ENCODE data around the gene GET4. TPM values are rescaled to one million over a fixed set of nuclear protein-coding genes. Genes with fewer than 3 reads are reported as not detected.

GET4 gene
- total RNA-seq, 2 experiments from 2014 or later, result 39.1 to 42.5 TPM

DNA sequence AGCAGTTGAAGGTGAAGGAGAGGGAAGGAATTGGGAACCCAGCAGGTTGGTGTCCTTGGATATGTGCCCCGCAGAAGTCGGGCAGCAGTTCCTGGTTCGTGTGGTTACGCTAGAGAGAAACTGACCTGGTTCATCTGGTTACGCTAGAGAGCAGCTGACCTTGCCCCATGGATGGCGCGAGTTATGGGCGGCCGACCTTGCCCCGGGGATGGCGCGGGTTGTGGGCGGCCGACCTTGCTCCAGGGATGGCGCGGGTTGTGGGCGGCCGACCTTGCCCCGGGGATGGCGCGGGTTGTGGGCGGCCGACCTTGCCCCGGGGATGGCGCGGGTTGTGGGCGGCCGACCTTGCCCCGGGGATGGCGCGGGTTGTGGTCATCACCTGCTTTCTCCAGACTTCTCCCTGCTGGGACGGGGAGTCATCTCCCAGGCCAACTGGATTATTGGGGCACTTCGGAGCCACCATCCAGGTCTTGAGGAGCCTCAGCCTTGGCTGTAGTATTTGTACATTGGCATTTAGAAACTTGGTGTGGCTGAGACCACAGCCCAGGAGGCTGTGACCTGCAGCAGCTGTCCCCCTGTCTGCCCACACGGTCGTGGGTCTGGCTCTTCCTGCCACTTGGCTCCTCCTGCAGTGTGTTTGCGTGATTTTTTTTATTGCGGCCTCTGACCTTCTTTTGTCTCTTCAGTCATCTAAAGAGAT lies 6.1 kb downstream of the GET4 start:
- CTCF ChIA-PET, result no interaction called here
- POLR2A ChIA-PET, result interaction anchor here (0.6 kb wide), 1 partner anchor 69 kb away, joined by 6 read pairs; no protein-coding TSS in a partner anchor

DNA sequence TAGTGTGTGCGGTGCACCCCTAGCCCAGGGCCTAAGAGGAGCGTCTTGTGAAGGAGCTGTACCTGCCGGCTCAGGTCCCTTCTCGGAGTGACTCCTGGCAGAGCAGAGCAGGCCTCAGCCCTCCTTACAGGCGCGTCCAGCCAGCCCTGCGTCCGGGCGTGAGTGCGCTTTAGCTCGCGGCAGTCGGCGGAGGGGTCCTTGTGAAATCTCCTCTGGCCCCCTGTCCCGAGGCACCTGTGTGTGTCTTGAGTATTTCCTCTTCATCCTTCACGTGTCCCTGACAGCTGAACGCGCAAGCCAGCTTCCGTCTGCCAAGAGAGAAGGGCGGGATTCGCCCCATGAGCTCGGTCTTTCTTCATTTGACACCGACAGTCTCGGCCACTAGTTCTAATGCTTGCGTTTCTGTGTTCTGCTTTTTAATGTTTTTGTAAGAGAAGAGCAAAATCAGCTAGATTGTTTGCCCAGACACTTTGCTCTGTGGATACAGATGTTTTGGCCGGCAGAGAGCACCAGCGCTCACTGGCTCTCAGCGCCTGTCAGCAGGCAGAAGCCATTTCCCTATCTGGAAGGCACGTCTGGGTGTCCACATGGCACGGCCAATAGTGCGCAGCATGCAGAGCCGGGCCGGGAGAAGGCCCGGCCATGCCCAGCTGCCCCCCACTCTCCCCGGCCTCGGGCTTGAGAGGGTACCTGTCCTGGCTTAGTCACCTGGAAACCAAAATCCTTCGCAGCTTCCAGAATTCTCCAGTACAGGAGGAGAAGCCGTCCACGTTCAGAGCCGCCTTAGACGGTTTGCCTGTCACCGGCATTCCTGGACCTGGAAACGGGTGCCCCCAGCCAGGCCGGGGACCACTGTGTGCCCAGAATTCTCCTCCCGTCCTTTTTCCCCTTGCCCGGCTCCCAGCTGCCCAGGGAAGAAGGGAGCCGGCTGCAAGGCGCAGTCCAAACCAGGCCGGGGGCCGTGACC lies 7.0 kb downstream of the GET4 start:
- CTCF ChIA-PET, result no interaction called here
- POLR2A ChIA-PET, result no interaction called here

DNA sequence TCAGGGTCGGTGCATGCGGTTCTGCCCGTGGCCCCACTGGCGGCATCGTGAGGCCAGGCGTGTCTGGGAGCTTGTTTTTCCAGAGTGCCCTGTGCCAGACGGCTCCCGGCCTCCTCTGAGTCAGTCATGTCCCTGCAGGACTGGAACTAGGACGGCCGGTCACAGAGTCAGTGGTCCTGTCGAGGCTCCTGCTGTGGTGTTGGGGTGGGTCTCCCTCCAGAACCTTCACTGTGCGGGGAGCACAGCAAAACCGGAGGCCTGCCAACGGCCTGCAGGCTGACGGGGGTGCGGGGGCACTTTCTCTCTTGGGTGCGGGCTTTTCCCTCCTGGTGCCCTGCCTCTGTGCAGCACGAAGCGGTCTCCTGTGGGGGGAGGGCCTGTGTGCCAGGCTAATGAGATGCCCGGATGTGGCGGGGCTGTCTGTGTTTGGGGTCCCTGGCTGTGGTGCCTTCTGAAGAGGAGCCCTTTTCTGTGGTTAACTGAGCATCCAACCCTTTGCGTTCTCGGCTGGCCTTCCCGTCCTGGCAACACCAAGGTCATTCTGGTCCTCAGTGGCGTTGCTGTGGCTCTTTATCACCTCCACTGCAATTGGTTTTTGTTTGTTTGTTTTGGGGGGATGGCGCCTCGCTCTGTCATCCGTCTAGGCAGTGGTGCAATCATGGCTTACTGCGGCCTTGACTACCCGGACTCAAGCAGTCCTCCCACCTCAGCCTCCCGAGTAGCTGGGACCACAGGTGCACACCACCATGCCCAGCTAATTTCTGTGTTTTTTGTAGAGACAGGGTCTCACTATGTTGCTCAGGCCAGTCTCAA lies 8.0 kb downstream of the GET4 start:
- ChIA-PET CTCF (no interaction called here), POLR2A (no interaction called here)

DNA sequence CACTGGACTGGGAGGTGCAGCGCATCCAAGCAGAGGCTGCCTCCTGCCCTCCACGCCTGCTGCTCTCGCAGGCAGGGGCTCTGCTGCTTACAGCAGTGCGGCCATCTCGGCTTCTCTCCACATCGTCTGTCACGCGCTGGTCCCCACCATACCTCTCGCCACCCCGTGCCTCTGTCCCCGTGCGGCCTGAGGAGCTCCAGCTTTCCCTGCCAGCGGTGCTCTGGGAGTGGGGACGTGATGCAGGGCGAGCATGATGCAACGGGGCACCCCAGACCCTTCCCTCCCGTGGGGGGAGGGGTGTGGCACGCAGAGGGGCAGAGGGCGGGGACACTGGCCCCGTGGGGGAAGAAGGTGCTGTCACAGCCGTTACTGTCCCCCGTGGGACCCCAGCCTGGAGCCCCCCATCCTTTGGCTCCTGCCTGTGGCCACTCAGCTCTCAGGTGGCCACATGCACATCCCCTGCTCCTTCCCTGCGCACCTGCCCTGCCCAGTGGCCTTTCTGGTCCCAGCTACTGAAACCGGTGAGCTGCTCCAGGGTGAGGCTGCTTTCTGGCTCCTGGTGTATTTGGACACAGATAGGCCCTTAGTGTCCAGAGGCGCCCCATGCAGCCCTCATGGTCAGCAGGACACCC lies 9.0 kb downstream of the GET4 start:
- ChIA-PET POLR2A (no interaction called here), CTCF (no interaction called here)

DNA sequence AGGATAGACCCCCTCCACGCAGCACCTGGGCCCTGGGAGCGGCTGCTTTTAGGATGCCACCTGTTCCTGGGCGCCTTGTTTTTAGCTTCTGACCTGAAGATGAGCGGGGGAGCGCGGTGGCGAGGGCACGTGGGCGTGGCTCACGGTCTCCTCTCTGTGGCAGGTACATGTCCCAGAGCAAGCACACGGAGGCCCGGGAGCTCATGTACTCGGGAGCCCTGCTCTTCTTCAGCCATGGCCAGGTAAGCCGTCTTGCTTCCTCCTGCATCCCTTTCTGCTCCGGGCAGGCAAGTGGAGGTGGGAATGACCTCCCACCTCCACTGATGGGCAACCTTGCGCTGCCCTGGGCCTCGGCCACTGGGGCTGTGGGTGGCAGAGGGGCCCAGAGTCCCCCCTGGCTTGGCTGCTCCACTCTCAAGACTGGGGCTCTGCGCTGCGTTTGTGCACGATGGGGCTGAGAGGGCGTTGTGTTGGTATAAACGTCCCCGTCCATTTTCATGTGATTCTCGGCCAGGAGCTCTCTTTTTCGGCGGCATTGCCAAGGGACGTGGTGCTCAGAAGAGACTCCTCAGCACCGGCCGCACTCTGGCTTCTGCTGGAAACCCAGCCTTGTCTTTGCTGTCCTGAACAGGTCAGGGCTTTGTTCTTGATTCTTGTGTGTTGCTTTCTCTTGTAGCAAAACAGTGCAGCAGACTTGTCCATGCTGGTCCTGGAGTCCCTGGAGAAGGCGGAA lies 9.7 kb downstream of the GET4 start:
- CTCF ChIA-PET, result no interaction called here

DNA sequence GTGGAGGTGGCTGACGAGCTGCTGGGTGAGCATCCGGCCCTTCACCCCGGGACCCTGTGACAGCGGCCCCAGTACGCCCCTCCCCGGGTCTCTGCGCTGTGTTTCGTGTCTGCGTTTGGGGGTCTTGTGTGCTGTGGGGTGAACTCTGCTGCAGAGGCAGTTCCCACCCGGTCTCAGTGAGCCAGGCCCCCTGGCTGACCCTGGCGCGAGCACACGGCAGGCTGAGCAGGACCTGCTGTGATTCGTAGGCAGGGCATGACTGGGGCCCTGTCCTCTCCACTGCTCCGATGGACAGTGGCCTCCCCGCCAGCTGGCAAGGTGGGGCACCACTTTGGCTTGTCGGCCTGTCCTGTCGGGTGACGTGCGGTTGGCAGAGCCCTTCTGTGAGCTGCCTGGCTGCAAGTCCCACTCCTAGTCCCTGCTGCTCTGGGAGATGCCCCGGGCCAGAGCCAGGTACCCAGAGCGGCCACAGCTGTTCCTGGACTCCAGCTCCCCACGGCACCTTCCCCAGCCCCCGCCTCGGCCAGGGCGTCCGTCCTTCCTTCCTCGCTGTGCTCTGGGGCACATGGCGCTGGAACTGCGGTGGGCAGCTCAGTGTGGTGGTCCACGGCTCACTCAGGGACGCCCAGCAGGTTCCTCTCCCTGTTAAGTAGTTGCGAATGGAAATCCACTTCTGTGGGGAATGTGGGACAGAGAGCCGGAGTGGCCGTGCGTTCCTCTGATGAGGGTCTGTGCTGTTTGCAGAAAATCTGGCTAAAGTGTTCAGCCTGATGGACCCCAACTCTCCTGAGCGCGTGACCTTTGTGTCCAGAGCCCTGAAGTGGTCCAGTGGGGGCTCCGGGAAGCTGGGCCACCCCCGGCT lies 10.5 kb downstream of the GET4 start:
- ChIA-PET CTCF (no interaction called here), POLR2A (no interaction called here)

More for the DNA sequence above, 9.7 kb downstream of the GET4 start:
- POLR2A ChIA-PET, result no interaction called here

DNA sequence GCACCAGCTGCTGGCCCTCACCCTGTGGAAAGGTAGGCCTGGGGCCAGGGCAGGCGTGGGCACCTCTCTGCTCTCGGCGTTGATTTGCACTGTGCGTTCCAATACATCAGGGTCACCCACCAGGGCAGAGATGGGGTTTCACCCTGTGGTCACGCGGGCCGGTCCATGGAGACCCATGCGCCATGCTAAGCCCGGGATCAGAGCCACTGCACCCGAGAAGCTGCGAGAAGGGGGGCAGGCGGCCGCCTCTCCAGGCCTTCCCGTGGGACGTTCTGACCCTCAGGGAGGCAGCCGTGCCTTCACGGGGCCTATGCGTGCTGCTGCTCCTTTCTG lies 11.1 kb downstream of the GET4 start:
- ChIA-PET POLR2A (no interaction called here), CTCF (no interaction called here)

DNA sequence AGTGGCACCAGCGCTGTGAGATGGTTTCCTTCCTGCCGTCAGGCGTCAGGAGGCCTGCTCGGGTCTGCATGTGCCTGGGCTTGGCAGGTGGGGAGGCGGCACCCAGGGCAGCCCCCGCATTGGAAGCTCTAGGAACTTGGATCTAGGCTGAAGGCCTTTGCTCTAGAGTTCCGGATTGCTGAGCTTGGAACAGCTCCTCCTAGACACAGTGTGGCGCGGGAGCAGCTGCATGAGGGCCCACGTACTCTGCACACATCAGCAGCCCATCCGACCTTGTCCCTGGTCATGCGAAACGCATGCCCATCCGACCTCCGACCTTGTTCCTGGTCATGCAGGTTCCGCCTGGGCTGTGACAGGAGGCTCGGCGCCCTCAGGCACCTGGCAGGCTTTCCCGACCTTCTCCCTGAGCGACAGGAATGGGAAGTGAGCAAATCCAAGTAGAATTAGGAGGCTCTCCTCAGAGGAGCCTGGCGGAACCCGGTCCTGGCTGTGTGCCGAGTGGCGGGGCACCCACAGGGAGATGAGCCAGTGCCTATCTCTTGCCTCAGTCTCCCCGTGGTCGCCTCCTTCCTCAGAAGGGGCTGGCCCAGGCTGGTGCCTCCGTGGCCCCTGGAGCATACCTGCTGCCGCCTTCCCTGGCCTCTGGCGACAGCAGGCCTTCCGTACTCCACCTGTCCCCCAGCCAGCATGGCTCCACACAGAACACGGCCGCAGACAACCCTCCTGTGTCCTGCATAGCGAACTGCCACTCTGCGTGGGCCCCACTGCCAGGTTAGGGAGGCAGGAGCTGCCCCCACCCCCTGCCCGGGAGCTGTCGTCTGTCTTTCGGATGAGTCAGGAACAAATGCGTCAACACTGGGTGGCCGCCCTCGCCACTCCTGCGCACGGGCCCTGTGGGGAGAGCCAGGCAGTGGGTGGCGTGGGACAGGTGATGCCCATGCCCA lies 12.0 kb downstream of the GET4 start:
- ChIA-PET POLR2A (no interaction called here), CTCF (no interaction called here)

DNA sequence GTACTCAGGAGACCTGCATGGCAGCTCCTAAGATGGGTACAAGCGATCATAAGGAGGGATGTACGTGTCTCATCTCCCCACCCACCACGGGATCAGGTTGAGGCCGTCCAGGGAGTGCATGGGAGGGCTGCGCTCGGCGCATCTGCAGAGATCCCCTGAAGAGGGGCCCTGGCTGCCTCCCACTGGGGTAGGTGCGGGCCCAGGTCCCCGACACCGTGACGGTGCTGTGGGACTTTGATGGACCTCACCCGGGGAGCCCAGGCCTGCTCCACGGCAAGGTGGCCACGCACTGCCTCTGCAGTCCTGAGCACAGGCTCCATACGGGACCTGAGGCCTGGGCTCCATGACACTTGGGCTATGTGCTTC lies 12.7 kb downstream of the GET4 start:
- ChIA-PET CTCF (no interaction called here), POLR2A (no interaction called here)

DNA sequence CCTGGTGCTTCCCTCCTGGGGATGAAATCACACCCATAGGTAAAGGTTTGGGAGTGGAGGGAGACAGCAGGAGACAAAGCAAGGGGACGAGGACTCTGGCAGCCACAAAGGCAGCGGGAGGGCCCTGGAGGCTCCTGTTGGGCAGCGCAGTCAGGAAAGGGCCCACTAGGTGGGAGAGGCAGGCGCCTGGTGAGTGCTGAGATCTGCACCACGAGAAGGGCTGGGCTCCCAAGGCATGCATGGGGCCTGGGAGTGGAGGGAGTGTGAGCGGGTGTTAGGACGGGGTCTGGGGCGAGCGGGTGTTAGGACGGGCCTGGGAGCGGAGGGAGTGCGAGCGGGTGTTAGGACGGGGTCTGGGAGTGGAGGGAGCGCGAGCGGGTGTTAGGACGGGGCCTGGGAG lies 13.0 kb downstream of the GET4 start:
- ChIA-PET CTCF (no interaction called here), POLR2A (no interaction called here)

DNA sequence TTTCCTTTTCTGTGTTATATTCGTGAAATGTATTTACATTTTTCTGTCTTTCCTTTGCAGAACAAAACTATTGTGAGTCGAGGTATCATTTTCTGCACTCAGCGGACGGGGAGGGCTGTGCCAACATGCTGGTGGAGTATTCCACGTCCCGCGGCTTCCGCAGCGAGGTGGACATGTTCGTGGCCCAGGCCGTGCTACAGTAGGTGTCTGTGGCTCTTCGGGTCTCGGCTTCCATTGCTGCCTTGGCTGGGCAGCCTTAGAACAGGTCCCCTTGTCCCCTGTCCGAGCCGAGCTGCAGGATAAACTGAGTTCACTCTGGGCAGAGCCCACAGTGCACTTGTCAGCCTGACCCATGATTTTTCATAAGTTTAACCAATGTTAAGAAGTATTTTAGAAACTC lies 14.5 kb downstream of the GET4 start:
- CTCF ChIA-PET, result no interaction called here
- POLR2A ChIA-PET, result no interaction called here

DNA sequence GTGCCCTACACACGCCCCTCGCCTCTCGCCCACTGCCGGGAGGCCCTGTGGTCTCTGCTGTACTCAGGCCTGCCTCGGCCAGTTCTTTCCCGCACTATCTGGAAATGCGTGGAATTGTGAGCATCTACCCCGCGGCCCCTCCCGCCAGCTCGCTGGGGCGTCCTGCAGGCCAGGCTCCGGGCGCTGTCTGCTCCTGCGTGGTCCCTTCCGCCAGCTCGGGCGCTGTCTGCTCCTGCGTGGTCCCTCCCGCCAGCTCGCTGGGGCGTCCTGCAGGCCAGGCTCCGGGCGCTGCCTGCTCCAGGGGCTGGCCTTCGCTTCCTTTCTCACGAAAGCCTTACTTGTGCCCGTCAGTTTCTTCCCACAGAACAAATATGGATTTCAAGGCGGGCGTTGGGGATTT lies 14.9 kb downstream of the GET4 start:
- POLR2A ChIA-PET, result no interaction called here
- CTCF ChIA-PET, result no interaction called here

DNA sequence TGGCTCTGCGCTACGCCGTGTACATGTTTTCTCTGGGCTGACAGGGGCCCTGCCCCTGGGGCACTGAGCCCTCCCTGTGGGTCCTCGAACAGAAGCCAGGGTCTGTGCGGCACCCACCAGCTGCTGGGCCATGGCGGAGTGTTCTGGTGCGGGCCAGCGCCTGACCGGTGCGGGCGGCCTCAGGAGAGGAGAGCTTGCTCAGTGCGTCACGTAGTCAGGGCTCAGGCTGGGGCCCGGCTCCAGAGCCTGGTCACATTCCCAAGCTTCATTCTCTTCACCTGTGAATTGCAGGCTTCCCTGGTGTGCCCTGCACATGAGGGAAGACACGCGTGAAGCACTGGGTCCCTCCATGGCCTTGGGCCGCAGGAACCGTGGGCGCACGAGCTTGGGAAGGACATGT lies 15.5 kb downstream of the GET4 start:
- POLR2A ChIA-PET, result no interaction called here
- CTCF ChIA-PET, result no interaction called here

DNA sequence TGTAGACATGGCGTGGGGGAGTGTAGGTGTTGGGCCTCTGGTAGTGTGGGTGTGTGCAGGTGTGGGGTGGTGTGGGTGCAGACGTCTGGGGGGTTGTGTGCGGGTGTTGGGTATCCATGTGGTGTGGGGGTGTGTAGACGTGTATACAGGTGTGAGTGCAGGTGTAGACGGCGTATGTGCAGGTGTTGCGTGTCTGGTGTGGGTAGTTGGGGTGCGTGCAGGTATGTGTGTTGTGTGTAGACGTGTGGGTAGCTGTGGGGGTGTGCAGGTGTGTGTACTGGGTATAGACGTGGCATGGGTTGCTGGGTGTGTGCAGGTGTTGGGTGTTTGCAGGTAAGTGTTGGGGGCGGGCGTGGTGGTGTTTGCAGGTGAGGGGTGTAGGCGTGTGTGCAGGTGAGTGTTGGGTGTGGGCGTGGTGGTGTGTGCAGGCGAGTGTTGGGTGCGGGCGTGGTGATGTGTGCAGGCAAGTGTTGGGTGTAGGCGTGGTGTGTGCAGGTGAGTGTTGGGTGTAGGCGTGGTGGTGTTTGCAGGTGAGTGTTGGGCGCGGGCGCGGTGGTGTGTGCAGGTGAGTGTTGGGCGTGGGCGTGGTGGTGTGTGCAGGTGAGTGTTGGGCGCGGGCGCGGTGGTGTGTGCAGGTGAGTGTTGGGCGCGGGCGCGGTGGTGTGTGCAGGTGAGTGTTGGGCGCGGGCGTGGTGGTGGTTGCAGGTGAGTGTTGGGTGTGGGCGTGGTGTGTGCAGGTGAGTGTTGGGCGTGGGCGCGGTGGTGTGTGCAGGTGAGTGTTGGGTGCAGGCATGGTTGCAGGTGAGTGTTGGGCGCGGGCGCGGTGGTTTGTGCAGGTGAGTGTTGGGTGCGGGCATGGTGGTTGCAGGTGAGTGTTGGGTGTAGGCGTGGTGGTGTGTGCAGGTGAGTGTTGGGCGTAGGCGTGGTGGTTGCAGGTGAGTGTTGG lies 16.6 kb downstream of the GET4 start:
- ChIA-PET POLR2A (no interaction called here), CTCF (no interaction called here)

DNA sequence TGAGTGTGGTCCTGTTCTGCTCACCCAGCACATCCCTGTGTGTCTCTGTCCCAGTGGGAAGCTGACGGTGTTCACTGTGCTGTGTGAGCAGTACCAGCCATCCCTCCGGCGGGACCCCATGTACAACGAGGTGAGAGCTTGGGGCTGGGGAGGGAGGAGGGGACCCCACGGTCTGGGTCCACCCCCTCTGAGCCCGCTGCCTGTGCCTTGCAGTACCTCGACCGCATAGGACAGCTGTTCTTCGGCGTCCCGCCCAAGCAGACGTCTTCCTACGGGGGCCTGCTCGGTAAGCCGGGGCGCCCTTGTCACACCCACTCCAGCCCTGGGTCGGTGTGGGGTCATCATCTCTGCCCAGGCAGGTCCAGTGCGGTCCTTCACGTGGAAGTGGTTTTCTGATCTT lies 17.3 kb downstream of the GET4 start:
- ChIA-PET CTCF (no interaction called here), POLR2A (no interaction called here)

DNA sequence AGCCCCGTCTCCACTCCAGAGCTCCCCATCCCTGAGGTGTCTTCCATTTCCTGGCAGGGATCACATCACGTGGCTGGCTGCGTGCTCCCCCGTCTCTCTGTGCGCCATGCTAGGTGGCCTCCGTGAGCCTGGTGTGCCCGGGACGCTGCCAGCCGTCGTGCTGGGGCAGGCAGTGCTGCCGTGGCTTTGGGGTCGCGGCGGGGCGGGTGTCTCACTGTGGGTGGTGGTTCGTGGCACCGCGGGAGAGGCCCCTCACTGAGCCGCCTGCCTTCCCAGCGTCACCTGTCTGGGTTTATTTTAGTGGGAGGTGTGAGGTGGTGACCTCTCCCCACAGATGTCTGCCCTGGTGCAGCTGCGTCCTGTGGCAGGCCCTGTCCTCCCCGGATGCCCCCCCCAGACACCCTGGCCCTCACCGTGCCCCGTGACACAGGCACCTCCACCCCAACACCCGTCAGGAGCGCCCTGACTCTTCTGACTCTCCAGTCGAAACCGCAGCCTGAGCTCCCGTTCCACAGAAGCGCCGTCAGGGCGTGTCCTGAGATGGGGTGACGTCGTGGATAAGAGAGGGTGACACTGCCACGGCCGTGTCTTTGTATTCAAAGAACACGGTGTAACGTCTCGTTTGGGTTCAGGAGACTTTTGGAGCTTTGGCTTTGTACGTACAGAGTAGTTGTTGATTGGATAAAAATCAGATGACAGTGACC lies 18.0 kb downstream of the GET4 start:
- ChIA-PET CTCF (no interaction called here), POLR2A (no interaction called here)
